HG03039 (cell line): ENCODE measurements around the gene SPRR1B.
"Not testable (repeated sequence)": the region's sequence is repeated elsewhere in the genome, so short reads cannot be mapped to it uniquely, and the experiment has no call there.

Experiments used
- ATAC-seq: cut with Tn5 transposase; IDR thresholded peaks from one replicate; pipeline ENCODE4 v1.9.1; 2021; ENCODE audit warnings: mild to moderate bottlenecking, moderate library complexity; ENCODE audit not compliant: unreplicated experiment

SPRR1B gene

GRCh38 chr1:153035211-153035610 lies 4.2 kb downstream of the SPRR1B start:
- ATAC-seq = no peak

- ATAC-seq = no peak
These were observed 10.1 kb downstream of the SPRR1B start, which contains the start of gene SPRR2D for GRCh38 chr1:153040950-153041631. Gene SPRR2D, minus strand, starts transcription at chr1:153041120. Its CDS starts 774 bp downstream, at chr1:153040346.

GRCh38 chr1:153049211-153049610 lies 18.2 kb downstream of the SPRR1B start:
- no peak for ATAC-seq

GRCh38 chr1:153056111-153056510 lies 25.1 kb downstream of the SPRR1B start:
- not testable (repeated sequence) for ATAC-seq

- ATAC-seq = no peak
These were observed 26.4 kb downstream of the SPRR1B start, which contains the start of gene SPRR2A for GRCh38 chr1:153057375-153057774. Gene SPRR2A, minus strand, starts transcription at chr1:153057512. Its CDS starts 777 bp downstream, at chr1:153056735.

- ATAC-seq = no peak
These were observed 27.2 kb downstream of the SPRR1B start for GRCh38 chr1:153058154-153058553.

- no peak for ATAC-seq
These were observed 28.1 kb downstream of the SPRR1B start for GRCh38 chr1:153058826-153059784.

GRCh38 chr1:153070243-153070642 lies 39.2 kb downstream of the SPRR1B start:
- no peak for ATAC-seq

- no peak for ATAC-seq
These were observed 40.5 kb downstream of the SPRR1B start, which contains the start of gene SPRR2B for GRCh38 chr1:153071511-153071910. Gene SPRR2B, minus strand, starts transcription at chr1:153071611. Its CDS starts 772 bp downstream, at chr1:153070839.

- ATAC-seq = no peak
These were observed 42.1 kb downstream of the SPRR1B start for GRCh38 chr1:153072806-153073726.

- no peak for ATAC-seq
These were observed 50.7 kb downstream of the SPRR1B start for GRCh38 chr1:153081736-153082135.
